ENCODE data around the gene BCKDHB.

DNA sequence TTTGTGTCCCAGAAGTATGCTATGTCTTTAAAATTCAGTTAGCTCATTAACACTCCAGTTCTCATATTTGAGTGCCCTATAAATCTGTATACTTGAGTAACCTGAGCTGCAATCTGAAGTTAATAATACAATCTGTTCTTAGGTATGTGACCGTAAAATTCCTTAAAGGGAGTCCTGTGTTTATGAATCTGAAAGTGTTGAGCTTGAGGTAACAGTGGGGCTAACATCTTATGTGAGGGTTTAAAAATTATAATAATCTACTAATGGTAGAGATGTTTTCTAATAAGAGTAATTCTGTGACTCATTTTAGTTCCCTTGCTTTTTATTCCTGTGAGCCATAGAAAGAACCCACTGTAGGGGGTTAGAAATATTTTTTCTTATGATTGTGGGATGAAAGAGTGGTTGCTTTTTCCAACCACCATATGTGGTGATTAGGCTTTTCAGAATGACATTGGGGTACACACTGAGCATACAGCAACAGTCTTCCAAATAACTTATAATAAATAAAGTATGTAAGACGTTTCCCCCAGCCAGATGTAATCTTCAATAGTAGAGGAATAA, 121.2 kb downstream of the BCKDHB start:
- TF ChIP-seq, protein P1, sequence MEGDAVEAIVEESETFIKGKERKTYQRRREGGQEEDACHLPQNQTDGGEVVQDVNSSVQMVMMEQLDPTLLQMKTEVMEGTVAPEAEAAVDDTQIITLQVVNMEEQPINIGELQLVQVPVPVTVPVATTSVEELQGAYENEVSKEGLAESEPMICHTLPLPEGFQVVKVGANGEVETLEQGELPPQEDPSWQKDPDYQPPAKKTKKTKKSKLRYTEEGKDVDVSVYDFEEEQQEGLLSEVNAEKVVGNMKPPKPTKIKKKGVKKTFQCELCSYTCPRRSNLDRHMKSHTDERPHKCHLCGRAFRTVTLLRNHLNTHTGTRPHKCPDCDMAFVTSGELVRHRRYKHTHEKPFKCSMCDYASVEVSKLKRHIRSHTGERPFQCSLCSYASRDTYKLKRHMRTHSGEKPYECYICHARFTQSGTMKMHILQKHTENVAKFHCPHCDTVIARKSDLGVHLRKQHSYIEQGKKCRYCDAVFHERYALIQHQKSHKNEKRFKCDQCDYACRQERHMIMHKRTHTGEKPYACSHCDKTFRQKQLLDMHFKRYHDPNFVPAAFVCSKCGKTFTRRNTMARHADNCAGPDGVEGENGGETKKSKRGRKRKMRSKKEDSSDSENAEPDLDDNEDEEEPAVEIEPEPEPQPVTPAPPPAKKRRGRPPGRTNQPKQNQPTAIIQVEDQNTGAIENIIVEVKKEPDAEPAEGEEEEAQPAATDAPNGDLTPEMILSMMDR (IDR thresholded peaks at IDR 0.05): no peak
- TF ChIP-seq POLR2A (IDR thresholded peaks at IDR 0.05): no peak

Data from prostate gland (tissue), 2 donors.